GM12864 (cell line): ENCODE data around the gene BTBD6.

Experiments used
- DNase-seq: peaks from one replicate; pipeline ENCODE4 v3.0.0-alpha.2; 2011; ENCODE audit warnings: low read depth
- H3K4me3 ChIP-seq: 2 replicates; pipeline ENCODE4 v1.5.1; 2011; ENCODE audit warnings: mild to moderate bottlenecking, low read depth, low read length, control low read depth
- CTCF ChIP-seq: IDR thresholded peaks from 2 replicates; pipeline ENCODE4 v1.5.1; 2011; ENCODE audit warnings: low read depth, mild to moderate bottlenecking, moderate library complexity, low read length, control low read depth, inconsistent platforms; ENCODE audit errors: missing control alignments

BTBD6 gene

GRCh38 chr14:105211086-105211757 lies 37.1 kb upstream of the BTBD6 start:
- DNase-seq, result no peak
- no peak overlapping the region for H3K4me3 ChIP-seq
- TF ChIP-seq CTCF, result no peak

- H3K4me3 ChIP-seq, result no peak overlapping the region
- DNase-seq, result no peak
- no peak for TF ChIP-seq CTCF
Measured at GRCh38 chr14:105211758-105212089, 36.6 kb upstream of the BTBD6 start.

GRCh38 chr14:105212541-105213300 lies 35.6 kb upstream of the BTBD6 start:
- TF ChIP-seq CTCF, result no peak
- no peak overlapping the region for H3K4me3 ChIP-seq
- DNase-seq, result no peak

GRCh38 chr14:105213361-105213760 lies 35.0 kb upstream of the BTBD6 start:
- no peak for TF ChIP-seq CTCF
- no peak overlapping the region for H3K4me3 ChIP-seq
- no peak for DNase-seq

GRCh38 chr14:105214324-105214915 lies 33.9 kb upstream of the BTBD6 start:
- DNase-seq, result no peak
- TF ChIP-seq CTCF, result no peak
- no peak overlapping the region for H3K4me3 ChIP-seq

GRCh38 chr14:105215602-105216001 lies 32.7 kb upstream of the BTBD6 start:
- no peak for DNase-seq
- TF ChIP-seq CTCF, result no peak
- no peak overlapping the region for H3K4me3 ChIP-seq
